Smooth muscle cell (in vitro differentiated cells): Measurements from ENCODE around the gene EYS. TPM values are rescaled to one million over a fixed set of nuclear protein-coding genes. Genes with fewer than 3 reads are reported as not detected.

Source experiments
- DNase-seq: peaks from one replicate; lab custom pipeline; 2025; ENCODE audit not compliant: unreplicated experiment; lab: John Stamatoyannopoulos, UW
- H2AFZ ChIP-seq: fragments of 200-600 bp; sonication (generic); 2 replicates; pipeline ENCODE4 v1.6.0; 2016; ENCODE audit warnings: antibody characterized with exemption, low read depth, mild to moderate bottlenecking
- H3F3A ChIP-seq: fragments of 200-600 bp; sonication (generic); 2 replicates; pipeline ENCODE4 v1.6.0; 2017; ENCODE audit warnings: antibody characterized with exemption, low read depth
- H3K27ac ChIP-seq: fragments of 200-600 bp; sonication (generic); 2 replicates; pipeline ENCODE4 v1.5.1; 2016; ENCODE audit warnings: low read depth, mild to moderate bottlenecking
- H3K27me3 ChIP-seq: fragments of 200-600 bp; sonication (generic); 2 replicates; pipeline ENCODE4 v1.6.1; 2016; ENCODE audit warnings: low read depth, mild to moderate bottlenecking
- H3K36me3 ChIP-seq: fragments of 200-600 bp; sonication (generic); 2 replicates; pipeline ENCODE4 v1.5.1; 2016; ENCODE audit warnings: low read depth
- H3K4me1 ChIP-seq: fragments of 200-600 bp; sonication (generic); 2 replicates; pipeline ENCODE4 v1.5.1; 2016; ENCODE audit warnings: low read depth
- H3K4me2 ChIP-seq: fragments of 200-600 bp; sonication (generic); 2 replicates; pipeline ENCODE4 v1.6.0; 2016; ENCODE audit warnings: mild to moderate bottlenecking
- H3K4me3 ChIP-seq: fragments of 200-600 bp; sonication (generic); 2 replicates; pipeline ENCODE4 v1.5.1; 2016; ENCODE audit warnings: mild to moderate bottlenecking
- H3K79me2 ChIP-seq: fragments of 200-600 bp; sonication (generic); 2 replicates; pipeline ENCODE4 v1.6.0; 2016; ENCODE audit warnings: low read depth, mild to moderate bottlenecking
- H3K9ac ChIP-seq: fragments of 200-600 bp; sonication (generic); 2 replicates; pipeline ENCODE4 v1.6.0; 2016; ENCODE audit warnings: low read depth
- H3K9me3 ChIP-seq: fragments of 200-600 bp; sonication (generic); replicated peaks from 2 replicates; pipeline ENCODE4 v1.5.1; 2016; ENCODE audit warnings: low read depth
- H4K20me1 ChIP-seq: fragments of 200-600 bp; sonication (generic); 2 replicates; pipeline ENCODE4 v1.6.0; 2016; ENCODE audit warnings: low read depth
- CTCF ChIP-seq: fragments of 200-600 bp; sonication (generic); IDR thresholded peaks from 2 replicates; pipeline ENCODE4 v1.5.1; 2017; ENCODE audit warnings: borderline replicate concordance, mild to moderate bottlenecking, antibody characterized with exemption; ENCODE audit not compliant: insufficient read depth, poor library complexity, severe bottlenecking
- WGBS: methylation state at CpG from one replicate; pipeline ENCODE4 v1.1.7; 2016; ENCODE audit warnings: low lambda C conversion rate; 5-methylcytosine and 5-hydroxymethylcytosine counted together
- polyA plus RNA-seq: library from polyadenylated mRNA; unstranded; fragments of >200 nt; fragmentation: Nextera tagmentation; extraction: Ambion mirVana; gene quantifications from 2 replicates; pipeline ENCODE4 v1.2.1, GENCODE V29; 2016
- total RNA-seq: library from RNA; depleted of rRNA; stranded (reverse); fragments of >200 nt; gene quantifications from 2 replicates; pipeline ENCODE4 v1.2.3, GENCODE V29; 2014

EYS gene
- total and polyA plus RNA-seq, 2 experiments from 2014 or later = 0.07 to 0.18 TPM

GRCh38 chr6:64225503-64225902 is 1481.5 kb downstream of the EYS start:
- no peaks in the 10 kb centered on the region for H3K27me3 ChIP-seq
- H3K36me3 ChIP-seq = no peaks in the 10 kb centered on the region
- H3K4me2 ChIP-seq = no peak overlapping the region
- H4K20me1 ChIP-seq = no peaks in the 10 kb centered on the region
- DNase-seq = no peak
- no peaks in the 10 kb centered on the region for H3K79me2 ChIP-seq
- no peak for TF ChIP-seq CTCF
- no peaks in the 10 kb centered on the region for H3F3A ChIP-seq
- no peaks in the 10 kb centered on the region for H3K4me1 ChIP-seq
- no peaks in the 10 kb centered on the region for H3K9me3 ChIP-seq
- H3K27ac ChIP-seq = no peak overlapping the region
- H3K9ac ChIP-seq = no peak overlapping the region
- no peak overlapping the region for H2AFZ ChIP-seq
- no peak overlapping the region for H3K4me3 ChIP-seq

GRCh38 chr6:64224819-64225218 is 1482.2 kb downstream of the EYS start:
- Histone ChIP-seq H2AFZ (no peak overlapping the region), H3K27me3 (no peaks in the 10 kb centered on the region), H4K20me1 (no peaks in the 10 kb centered on the region), H3K9me3 (no peaks in the 10 kb centered on the region), H3K36me3 (no peaks in the 10 kb centered on the region), H3K4me2 (no peak overlapping the region), H3K9ac (no peak overlapping the region), H3K4me1 (no peaks in the 10 kb centered on the region), H3K27ac (no peak overlapping the region), H3K4me3 (no peak overlapping the region), H3F3A (no peaks in the 10 kb centered on the region), H3K79me2 (no peaks in the 10 kb centered on the region)
- TF ChIP-seq CTCF = no peak
- 78% methylated on average over 1 of the region's 1 CpG for WGBS
- DNase-seq = no peak

GRCh38 chr6:64221776-64222175 is 1485.2 kb downstream of the EYS start:
- Histone ChIP-seq H3K4me3 (no peak overlapping the region), H3K79me2 (no peaks in the 10 kb centered on the region), H3K9ac (no peak overlapping the region), H3K27me3 (no peaks in the 10 kb centered on the region), H2AFZ (no peak overlapping the region), H3K36me3 (no peaks in the 10 kb centered on the region), H3K4me2 (no peak overlapping the region), H4K20me1 (no peaks in the 10 kb centered on the region), H3F3A (peaks cover 5% of the 10 kb centered on the region), H3K27ac (no peak overlapping the region), H3K9me3 (no peaks in the 10 kb centered on the region), H3K4me1 (no peaks in the 10 kb centered on the region)
- no peak for DNase-seq
- no peak for TF ChIP-seq CTCF
- WGBS = 77% methylated on average over 3 of the region's 3 CpGs

GRCh38 chr6:64220801-64221200 is 1486.2 kb downstream of the EYS start:
- Histone ChIP-seq H3K4me3 (no peak overlapping the region), H3K9ac (no peak overlapping the region), H3K4me1 (no peaks in the 10 kb centered on the region), H3K36me3 (no peaks in the 10 kb centered on the region), H3K79me2 (no peaks in the 10 kb centered on the region), H3K9me3 (no peaks in the 10 kb centered on the region), H2AFZ (no peak overlapping the region), H3K27me3 (no peaks in the 10 kb centered on the region), H3K4me2 (no peak overlapping the region), H3K27ac (no peak overlapping the region), H4K20me1 (no peaks in the 10 kb centered on the region), H3F3A (peaks cover 5% of the 10 kb centered on the region)
- DNase-seq = no peak
- WGBS = 72% methylated on average over 1 of the region's 1 CpG
- TF ChIP-seq CTCF = no peak
